SW480 (cell line): ENCODE measurements around the gene ELAVL1.
"Not testable (repeated sequence)": the region's sequence is repeated elsewhere in the genome, so short reads cannot be mapped to it uniquely, and the experiment has no call there.

Experiments used
- DNase-seq: peaks from one replicate; pipeline ENCODE4 v3.0.0-alpha.2; 2016; ENCODE audit warnings: low spot score

The ELAVL1 gene

GRCh38 chr19:7933828-7934725, 71.4 kb downstream of the ELAVL1 start:
- DNase-seq = no peak

GRCh38 chr19:7933411-7933810, 72.0 kb downstream of the ELAVL1 start:
- DNase-seq = no peak

GRCh38 chr19:7932930-7933300, 72.5 kb downstream of the ELAVL1 start:
- no peak for DNase-seq

GRCh38 chr19:7932276-7932929, 73.0 kb downstream of the ELAVL1 start:
- no peak for DNase-seq

- no peak for DNase-seq
These were observed 74.0 kb downstream of the ELAVL1 start for GRCh38 chr19:7931221-7932061.

- DNase-seq = no peak
These were observed 74.7 kb downstream of the ELAVL1 start for GRCh38 chr19:7930765-7931164.

GRCh38 chr19:7930030-7930429, 75.4 kb downstream of the ELAVL1 start:
- DNase-seq = not testable (repeated sequence)

- DNase-seq = peak; percentile 74
These were observed 76.4 kb downstream of the ELAVL1 start for GRCh38 chr19:7928741-7929701.

- no peak for DNase-seq
These were observed 77.1 kb downstream of the ELAVL1 start for GRCh38 chr19:7928334-7928706.

- DNase-seq = no peak
These were observed 77.7 kb downstream of the ELAVL1 start for GRCh38 chr19:7927605-7928333.

GRCh38 chr19:7926727-7927604, 78.5 kb downstream of the ELAVL1 start:
- no peak for DNase-seq

GRCh38 chr19:7926021-7926726, 79.3 kb downstream of the ELAVL1 start, which contains the start of gene CTXN1:
TSS of gene CTXN1 (minus strand) at chr19:7926135. CDS start at chr19:7925538, 597 bp downstream.
- DNase-seq = peak; percentile 49

- DNase-seq = peak; percentile 70
These were observed 80.1 kb downstream of the ELAVL1 start for GRCh38 chr19:7925171-7925851.

- DNase-seq = no peak
These were observed 80.7 kb downstream of the ELAVL1 start for GRCh38 chr19:7924651-7925170.

GRCh38 chr19:7924241-7924640, 81.2 kb downstream of the ELAVL1 start:
- DNase-seq = no peak

- no peak for DNase-seq
These were observed 81.9 kb downstream of the ELAVL1 start for GRCh38 chr19:7923295-7924191.

- no peak for DNase-seq
These were observed 82.6 kb downstream of the ELAVL1 start for GRCh38 chr19:7922836-7923195.
